IPS-15b (cell line): ENCODE measurements around the gene SLC10A7.

Experiments used
- H3K27me3 ChIP-seq: one replicate; pipeline ENCODE4 v1.6.1; 2013; ENCODE audit warnings: low read length; ENCODE audit not compliant: control insufficient read depth, insufficient read depth
- H3K36me3 ChIP-seq: one replicate; pipeline ENCODE4 v1.6.1; 2013; ENCODE audit warnings: low read length; ENCODE audit not compliant: control insufficient read depth, insufficient read depth
- H3K4me1 ChIP-seq: one replicate; pipeline ENCODE4 v1.6.1; 2013; ENCODE audit warnings: mild to moderate bottlenecking, low read length; ENCODE audit not compliant: control insufficient read depth, insufficient read depth
- H3K4me3 ChIP-seq: one replicate; pipeline ENCODE4 v1.5.1; 2013; ENCODE audit warnings: low read depth, low read length
- H3K9ac ChIP-seq: one replicate; pipeline ENCODE4 v1.6.1; 2013; ENCODE audit warnings: low read depth, mild to moderate bottlenecking, low read length
- H3K9me3 ChIP-seq: one replicate; pipeline ENCODE4 v1.6.1; 2013; ENCODE audit warnings: mild to moderate bottlenecking, low read length; ENCODE audit not compliant: control insufficient read depth, insufficient read depth

SLC10A7 gene

GRCh38 chr4:146246381-146246780 lies 275.4 kb downstream of the SLC10A7 start:
- H3K36me3 ChIP-seq = no peaks in the 10 kb centered on the region
- H3K9ac ChIP-seq = no peak overlapping the region
- H3K9me3 ChIP-seq = no peaks in the 10 kb centered on the region
- H3K4me1 ChIP-seq = no peaks in the 10 kb centered on the region
- no peak overlapping the region for H3K4me3 ChIP-seq
- H3K27me3 ChIP-seq = peaks cover 3% of the 10 kb centered on the region

- no peaks in the 10 kb centered on the region for H3K9me3 ChIP-seq
- H3K4me3 ChIP-seq = no peak overlapping the region
- H3K36me3 ChIP-seq = no peaks in the 10 kb centered on the region
- H3K4me1 ChIP-seq = no peaks in the 10 kb centered on the region
- peaks cover 3% of the 10 kb centered on the region for H3K27me3 ChIP-seq
- no peak overlapping the region for H3K9ac ChIP-seq
These were observed 275.9 kb downstream of the SLC10A7 start for GRCh38 chr4:146245850-146246249.

- Histone ChIP-seq H3K4me1 (no peaks in the 10 kb centered on the region), H3K4me3 (no peak overlapping the region), H3K27me3 (peaks cover 3% of the 10 kb centered on the region), H3K36me3 (no peaks in the 10 kb centered on the region), H3K9ac (no peak overlapping the region), H3K9me3 (no peaks in the 10 kb centered on the region)
These were observed 276.5 kb downstream of the SLC10A7 start for GRCh38 chr4:146245246-146245645.

DNA sequence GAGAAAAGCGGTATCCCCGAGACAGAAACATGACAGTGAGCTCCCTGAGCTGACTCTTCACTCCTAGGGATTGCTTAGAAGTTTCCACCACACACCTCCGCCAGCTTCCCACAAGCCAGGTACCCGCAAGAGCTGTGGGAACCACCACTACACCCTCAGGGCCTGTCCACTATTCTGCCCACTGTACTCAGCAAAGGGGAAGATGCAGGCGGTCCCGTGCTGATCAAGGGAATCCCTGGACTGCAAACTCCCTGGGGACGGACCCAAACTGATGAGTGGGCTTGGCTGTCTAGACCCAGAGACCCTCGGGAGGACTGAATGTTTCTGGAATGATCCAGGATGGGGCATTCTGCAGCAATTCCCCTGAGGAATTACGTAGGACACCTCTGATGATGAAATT lies 277.2 kb downstream of the SLC10A7 start:
- no peaks in the 10 kb centered on the region for H3K4me1 ChIP-seq
- peaks cover 3% of the 10 kb centered on the region for H3K27me3 ChIP-seq
- no peaks in the 10 kb centered on the region for H3K9me3 ChIP-seq
- H3K36me3 ChIP-seq = no peaks in the 10 kb centered on the region
- H3K9ac ChIP-seq = no peak overlapping the region
- no peak overlapping the region for H3K4me3 ChIP-seq

DNA sequence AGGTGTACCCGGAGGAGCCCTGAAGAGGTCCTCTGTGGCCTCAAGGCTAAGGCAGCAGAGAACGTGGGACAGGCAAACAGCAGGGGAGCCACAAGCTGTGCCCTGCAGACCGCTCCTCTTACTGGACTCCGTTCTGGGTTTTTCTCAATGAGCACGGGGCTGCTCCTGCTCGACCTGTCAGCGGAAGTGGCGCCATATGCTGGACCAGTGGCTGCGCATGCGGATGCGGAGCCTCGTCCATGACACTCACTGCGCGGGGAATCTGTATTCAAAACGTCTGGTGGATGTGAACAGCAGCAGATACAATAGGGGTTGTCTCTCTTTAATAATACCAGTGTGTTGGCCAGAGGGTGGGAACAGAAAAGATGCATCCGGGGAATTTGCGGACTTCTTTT lies 277.9 kb downstream of the SLC10A7 start:
- Histone ChIP-seq H3K9me3 (no peaks in the 10 kb centered on the region), H3K4me1 (no peaks in the 10 kb centered on the region), H3K36me3 (no peaks in the 10 kb centered on the region), H3K9ac (no peak overlapping the region), H3K27me3 (peaks cover 3% of the 10 kb centered on the region), H3K4me3 (peak overlapping the region; percentile 27)

DNA sequence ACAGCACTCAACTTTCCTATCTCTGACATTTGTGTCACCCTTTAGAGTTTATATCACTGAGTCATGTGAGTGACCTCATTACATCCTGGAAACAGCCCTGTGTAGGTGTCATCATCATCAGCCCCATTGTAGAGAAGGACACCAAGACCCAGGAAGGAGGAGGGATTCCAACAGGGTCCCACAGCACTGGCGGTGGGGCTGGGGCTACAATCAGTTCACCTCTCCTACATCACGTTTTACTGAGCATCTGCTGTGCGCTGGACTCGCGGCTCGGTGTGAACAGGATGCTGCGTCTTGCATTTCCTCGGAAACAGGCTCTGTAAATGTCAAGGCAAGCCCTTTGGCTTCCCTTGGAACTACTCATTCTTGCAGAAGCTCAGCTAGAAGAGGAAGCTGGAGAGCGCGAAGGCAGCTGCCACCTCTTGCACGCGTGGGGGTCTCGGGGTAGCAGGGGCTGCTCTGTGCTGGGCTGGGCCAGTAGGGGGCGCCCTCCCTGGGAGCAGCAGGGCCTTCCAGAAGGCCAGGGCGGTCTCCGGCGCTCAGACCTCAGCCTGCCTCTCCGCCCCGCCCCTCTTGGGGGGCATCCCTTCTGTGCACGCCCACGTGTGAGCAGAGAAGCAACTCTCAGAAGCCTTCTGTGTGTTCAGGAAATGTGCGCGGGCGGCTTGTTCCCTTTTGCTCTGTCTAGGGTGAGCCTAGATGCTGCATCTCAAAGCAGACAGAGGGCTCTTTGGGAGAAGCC lies 278.4 kb downstream of the SLC10A7 start:
- Histone ChIP-seq H3K4me3 (peak overlapping the region; percentile 27), H3K9me3 (no peaks in the 10 kb centered on the region), H3K27me3 (peaks cover 3% of the 10 kb centered on the region), H3K9ac (no peak overlapping the region), H3K36me3 (no peaks in the 10 kb centered on the region), H3K4me1 (no peaks in the 10 kb centered on the region)

DNA sequence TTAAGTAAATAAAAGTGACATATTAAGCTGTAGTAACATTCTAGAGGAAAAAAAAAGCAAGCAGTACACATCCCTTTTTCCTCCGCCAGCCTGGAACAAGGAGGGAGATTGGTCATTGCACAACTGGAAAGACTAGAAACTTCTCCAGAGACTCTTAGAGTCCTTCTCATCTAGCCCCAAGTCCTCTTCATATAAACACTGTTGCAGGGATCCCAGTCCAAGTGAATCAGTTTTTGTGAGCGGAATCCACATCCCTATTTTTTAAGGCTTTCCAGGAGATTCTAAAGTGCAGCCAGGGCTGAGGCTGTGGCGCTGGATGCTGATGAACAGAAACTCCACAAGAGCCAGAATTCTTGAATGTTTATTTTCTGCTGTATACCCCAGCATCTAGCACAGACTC lies 283.6 kb downstream of the SLC10A7 start:
- H3K9me3 ChIP-seq = no peaks in the 10 kb centered on the region
- no peak overlapping the region for H3K9ac ChIP-seq
- H3K4me3 ChIP-seq = no peak overlapping the region
- no peaks in the 10 kb centered on the region for H3K36me3 ChIP-seq
- H3K4me1 ChIP-seq = no peaks in the 10 kb centered on the region
- H3K27me3 ChIP-seq = no peaks in the 10 kb centered on the region

DNA sequence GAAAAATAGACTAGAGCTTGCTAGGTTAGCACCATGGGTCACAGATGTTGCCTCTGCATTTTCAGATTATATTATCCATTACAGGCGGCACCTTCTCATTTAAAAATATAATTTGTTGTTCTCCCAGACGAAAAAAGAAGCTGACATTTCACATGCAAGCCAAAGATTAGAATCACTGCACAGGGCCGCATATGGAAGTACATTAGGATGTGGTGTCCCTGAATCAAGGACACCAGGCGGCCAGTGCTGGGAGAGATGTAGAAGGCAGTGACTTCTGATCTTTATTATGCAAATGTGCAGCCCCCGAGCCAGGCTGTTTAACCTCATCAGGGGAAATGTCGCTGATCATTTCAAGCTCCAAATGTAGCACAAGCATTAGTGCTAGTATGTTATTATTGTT lies 284.6 kb downstream of the SLC10A7 start:
- H3K9me3 ChIP-seq = no peaks in the 10 kb centered on the region
- H3K4me3 ChIP-seq = no peak overlapping the region
- no peaks in the 10 kb centered on the region for H3K27me3 ChIP-seq
- H3K36me3 ChIP-seq = no peaks in the 10 kb centered on the region
- no peak overlapping the region for H3K9ac ChIP-seq
- no peaks in the 10 kb centered on the region for H3K4me1 ChIP-seq

DNA sequence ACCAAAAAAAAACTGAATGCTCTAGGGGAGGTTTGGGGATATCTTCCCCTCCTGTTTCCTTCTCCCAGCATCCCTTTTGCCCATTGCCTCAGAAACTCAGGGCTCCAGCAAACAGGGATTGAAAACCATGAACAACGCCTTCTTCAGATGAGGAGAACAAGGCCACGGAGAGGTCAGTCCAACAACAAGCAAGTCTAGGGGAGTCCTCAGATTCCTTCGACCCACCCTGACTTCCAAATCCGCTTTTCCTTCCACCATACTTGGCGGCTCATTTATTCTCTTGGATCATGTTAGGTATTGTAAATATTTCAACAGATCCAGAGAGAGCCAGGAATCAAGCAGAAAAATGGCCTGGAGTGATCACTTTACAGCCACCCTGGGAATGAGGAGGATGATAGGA lies 285.5 kb downstream of the SLC10A7 start:
- H3K4me1 ChIP-seq = no peaks in the 10 kb centered on the region
- no peak overlapping the region for H3K4me3 ChIP-seq
- no peaks in the 10 kb centered on the region for H3K36me3 ChIP-seq
- no peaks in the 10 kb centered on the region for H3K9me3 ChIP-seq
- H3K27me3 ChIP-seq = no peaks in the 10 kb centered on the region
- no peak overlapping the region for H3K9ac ChIP-seq

DNA sequence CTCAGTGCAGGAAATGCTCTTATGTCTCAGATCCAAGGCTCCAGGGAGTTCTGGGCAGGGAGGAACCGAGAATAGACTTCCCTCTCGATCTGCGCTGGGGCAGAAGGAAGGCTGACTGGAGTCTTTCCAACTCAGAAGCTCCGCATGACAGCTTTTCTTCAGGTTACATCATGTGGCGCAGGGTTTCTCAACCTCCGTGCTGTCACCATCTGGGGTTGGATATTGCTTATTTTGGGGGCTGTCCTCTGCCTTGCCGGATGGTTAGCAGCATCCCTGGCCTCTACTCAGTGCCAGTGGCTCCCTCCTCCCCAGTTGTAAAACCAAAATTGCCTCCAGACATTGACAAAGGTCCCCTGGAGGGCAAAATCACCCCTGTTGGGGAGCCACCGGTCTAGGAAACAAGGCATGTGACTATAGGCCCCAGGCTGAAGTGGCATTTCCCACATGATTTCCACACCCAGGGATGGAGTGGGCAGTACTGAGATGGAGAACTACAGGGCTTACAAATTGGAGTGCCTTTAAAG lies 286.0 kb downstream of the SLC10A7 start:
- H3K27me3 ChIP-seq = no peaks in the 10 kb centered on the region
- no peaks in the 10 kb centered on the region for H3K4me1 ChIP-seq
- H3K4me3 ChIP-seq = no peak overlapping the region
- no peaks in the 10 kb centered on the region for H3K9me3 ChIP-seq
- no peaks in the 10 kb centered on the region for H3K36me3 ChIP-seq
- no peak overlapping the region for H3K9ac ChIP-seq

DNA sequence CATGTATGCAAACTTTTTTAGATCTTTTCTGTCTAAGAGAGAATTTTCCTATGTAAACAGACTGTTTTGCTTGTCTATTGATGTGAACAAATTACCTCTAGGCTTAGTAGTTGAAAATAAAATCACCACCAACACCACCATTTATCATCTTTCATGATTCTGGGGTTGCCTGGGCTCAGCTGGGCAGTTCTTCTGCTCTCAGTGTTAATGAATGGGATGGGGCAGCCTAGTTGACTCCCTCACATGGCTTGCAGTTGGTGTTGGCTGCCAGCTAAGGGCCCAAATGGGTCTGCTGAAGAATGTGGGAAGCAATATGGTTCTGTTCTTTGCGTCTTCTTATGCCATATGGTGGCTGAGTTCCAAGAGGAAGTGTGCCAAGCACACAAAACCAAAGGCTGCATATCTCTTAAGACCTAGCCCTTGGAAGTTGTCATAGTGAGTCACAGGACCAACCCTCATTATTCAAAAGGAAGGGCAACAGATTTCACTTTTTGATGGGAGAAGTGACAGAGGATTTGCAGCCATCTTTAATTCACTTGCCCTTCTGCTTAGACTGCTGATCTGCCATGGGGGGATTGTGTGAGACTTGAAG lies 289.5 kb downstream of the SLC10A7 start:
- Histone ChIP-seq H3K27me3 (no peaks in the 10 kb centered on the region), H3K4me1 (no peaks in the 10 kb centered on the region), H3K9me3 (no peaks in the 10 kb centered on the region), H3K9ac (no peak overlapping the region), H3K36me3 (no peaks in the 10 kb centered on the region), H3K4me3 (no peak overlapping the region)

DNA sequence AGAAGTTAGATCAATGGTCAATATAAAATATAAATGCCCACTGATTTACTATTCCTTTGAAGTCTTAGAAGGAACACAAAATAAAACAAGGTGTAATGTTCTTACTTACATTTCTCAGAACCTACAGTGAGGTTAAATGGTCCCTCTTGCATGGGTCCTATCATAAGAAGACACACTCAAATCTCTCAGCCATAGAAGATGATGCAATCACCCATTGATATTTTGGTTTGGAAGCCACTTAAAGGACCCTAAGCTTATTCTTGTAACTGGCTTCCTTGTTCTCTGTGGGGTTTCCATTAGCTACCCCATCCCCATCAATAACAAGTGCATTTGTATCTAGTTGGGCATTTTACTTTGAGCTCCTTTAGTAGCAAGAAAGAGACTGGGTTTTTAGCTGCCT lies 292.3 kb downstream of the SLC10A7 start:
- Histone ChIP-seq H3K36me3 (no peaks in the 10 kb centered on the region), H3K27me3 (no peaks in the 10 kb centered on the region), H3K4me3 (no peak overlapping the region), H3K4me1 (no peaks in the 10 kb centered on the region), H3K9me3 (no peaks in the 10 kb centered on the region), H3K9ac (no peak overlapping the region)
